Activated CD8-positive, alpha-beta T cell treated with anti-CD3 and anti-CD28 coated beads for 36 hours (primary cell): Measurements from ENCODE around the gene MYPOP. TPM values are rescaled to one million over a fixed set of nuclear protein-coding genes. Genes with fewer than 3 reads are reported as not detected.
"Not testable (repeated sequence)": the region's sequence is repeated elsewhere in the genome, so short reads cannot be mapped to it uniquely, and the experiment has no call there.

Source experiments
- ATAC-seq: fragments of 200-7000 bp; cut with Tn5 transposase; one replicate; pipeline ENCODE4 v1.10.0; 2021; ENCODE audit warnings: mild to moderate bottlenecking, moderate library complexity
- CTCF ChIA-PET: fragments of 350-600 bp; sonication (Branson Sonifier 250); formaldehyde crosslinking; loops from one replicate; lab custom pipeline; 2021; ENCODE audit warnings: antibody characterized with exemption; lab: Charles Lee
- POLR2A ChIA-PET: fragments of 350-600 bp; sonication (Branson Sonifier 250); formaldehyde crosslinking; loops from one replicate; lab custom pipeline; 2021; ENCODE audit warnings: antibody characterized with exemption; lab: Charles Lee
- DNase-seq: peaks from one replicate; pipeline ENCODE4 v3.0.0-alpha.2; 2020
- H3K27ac Mint-ChIP-seq: one replicate; pipeline ENCODE4 v1.8.0; 2021; ENCODE audit warnings: mild to moderate bottlenecking, mixed read lengths
- H3K27me3 Mint-ChIP-seq: one replicate; pipeline ENCODE4 v1.8.0; 2021; ENCODE audit warnings: mixed read lengths
- H3K36me3 Mint-ChIP-seq: one replicate; pipeline ENCODE4 v1.8.0; 2021; ENCODE audit warnings: low read depth, mixed read lengths
- H3K4me1 Mint-ChIP-seq: one replicate; pipeline ENCODE4 v1.8.0; 2021; ENCODE audit warnings: low read depth, mixed read lengths
- H3K4me3 Mint-ChIP-seq: one replicate; pipeline ENCODE4 v1.8.0; 2021; ENCODE audit warnings: mild to moderate bottlenecking, moderate library complexity, mixed read lengths
- H3K9me3 Mint-ChIP-seq: one replicate; pipeline ENCODE4 v1.8.0; 2021; ENCODE audit warnings: mixed read lengths
- CTCF ChIP-seq: fragments of 200-600 bp; IDR thresholded peaks from one replicate; pipeline ENCODE4 v1.8.0; 2022; ENCODE audit warnings: antibody characterized with exemption, mild to moderate bottlenecking
- intact Hi-C: fragments of 100-400 bp; cut with micrococcal nuclease; formaldehyde crosslinking; loops from one replicate; pipeline ENCODE4 v1.10.0; 2022
- total RNA-seq, 2 experiments: library from RNA; stranded (reverse); gene quantifications; one replicate each; pipeline ENCODE4 v1.2.3, GENCODE V29; 2021

MYPOP gene
- total RNA-seq, 2 experiments from 2014 or later, result 4.1 to 5.0 TPM

GRCh38 chr19:45897261-45897812, 5.1 kb downstream of the MYPOP start:
- no peak overlapping the region for H3K27ac Mint-ChIP-seq
- ChIA-PET CTCF (no interaction called here), POLR2A (no interaction called here)
- intact Hi-C loops, result no loop called here
- ATAC-seq (no peak), DNase-seq (no peak)
- H3K27me3 Mint-ChIP-seq, result no peaks in the 10 kb centered on the region
- TF ChIP-seq CTCF, result no peak
- peaks cover 11% of the 10 kb centered on the region for H3K36me3 Mint-ChIP-seq
- no peaks in the 10 kb centered on the region for H3K9me3 Mint-ChIP-seq
- H3K4me3 Mint-ChIP-seq, result no peak overlapping the region
- H3K4me1 Mint-ChIP-seq, result peaks cover 10% of the 10 kb centered on the region

- POLR2A ChIA-PET, H3K27me3 Mint-ChIP-seq, H3K27ac Mint-ChIP-seq, H3K4me3 Mint-ChIP-seq, ATAC-seq, intact Hi-C loops, H3K4me1 Mint-ChIP-seq, DNase-seq, H3K9me3 Mint-ChIP-seq: not testable (repeated sequence)
- CTCF ChIA-PET, result interaction anchor here (0.6 kb wide), 1 partner anchor 1507 kb away, joined by 3 read pairs; no protein-coding TSS in a partner anchor
- peaks cover 11% of the 10 kb centered on the region for H3K36me3 Mint-ChIP-seq
Observed at GRCh38 chr19:45895983-45896599, 6.3 kb downstream of the MYPOP start.

GRCh38 chr19:45895519-45895972, 6.9 kb downstream of the MYPOP start:
- intact Hi-C loops, result no loop called here
- ChIA-PET CTCF (no interaction called here), POLR2A (no interaction called here)
- ATAC-seq, result no peak
- no peak for TF ChIP-seq CTCF
- no peak overlapping the region for H3K27ac Mint-ChIP-seq
- no peak overlapping the region for H3K4me3 Mint-ChIP-seq
- H3K36me3 Mint-ChIP-seq, result peaks cover 11% of the 10 kb centered on the region
- peaks cover 5% of the 10 kb centered on the region for H3K4me1 Mint-ChIP-seq
- H3K27me3 Mint-ChIP-seq, result no peaks in the 10 kb centered on the region
- no peak for DNase-seq
- H3K9me3 Mint-ChIP-seq, result no peaks in the 10 kb centered on the region

GRCh38 chr19:45890877-45891276, 11.5 kb downstream of the MYPOP start:
- H3K27ac Mint-ChIP-seq, result no peak overlapping the region
- no peaks in the 10 kb centered on the region for H3K9me3 Mint-ChIP-seq
- ChIA-PET POLR2A (interaction anchor here (1.2 kb wide), 1 partner anchor 9 kb away, joined by 3 read pairs; no protein-coding TSS in a partner anchor), CTCF (interaction anchor here (1.5 kb wide), 1 partner anchor 10 kb away, joined by 4 read pairs; no protein-coding TSS in a partner anchor)
- intact Hi-C loops, result no loop called here
- ATAC-seq, result no peak
- H3K4me1 Mint-ChIP-seq, result no peaks in the 10 kb centered on the region
- DNase-seq, result no peak
- TF ChIP-seq CTCF, result no peak
- H3K36me3 Mint-ChIP-seq, result no peaks in the 10 kb centered on the region
- H3K27me3 Mint-ChIP-seq, result no peaks in the 10 kb centered on the region
- H3K4me3 Mint-ChIP-seq, result no peak overlapping the region

- peaks cover 2% of the 10 kb centered on the region for H3K36me3 Mint-ChIP-seq
- H3K4me1 Mint-ChIP-seq, result peaks cover 2% of the 10 kb centered on the region
- ChIA-PET CTCF (interaction anchor here (1.2 kb wide), 1 partner anchor 139 kb away, joined by 3 read pairs; no protein-coding TSS in a partner anchor), POLR2A (no interaction called here)
- intact Hi-C loops, result no loop called here
- no peak for DNase-seq
- no peak for ATAC-seq
- H3K9me3 Mint-ChIP-seq, result no peaks in the 10 kb centered on the region
- no peak overlapping the region for H3K4me3 Mint-ChIP-seq
- H3K27me3 Mint-ChIP-seq, result no peaks in the 10 kb centered on the region
- no peak for TF ChIP-seq CTCF
- H3K27ac Mint-ChIP-seq, result no peak overlapping the region
Observed at GRCh38 chr19:45889210-45889885, 13.1 kb downstream of the MYPOP start.
